ENCODE measurements around the gene TMCO6. TPM values are rescaled to one million over a fixed set of nuclear protein-coding genes. Genes with fewer than 3 reads are reported as not detected.
A peak's percentile ranks its signal among the peaks of the same experiment; 100 is the strongest.
"Not testable (repeated sequence)": the region's sequence is repeated elsewhere in the genome, so short reads cannot be mapped to it uniquely, and the experiment has no call there.

Gene TMCO6
- total RNA-seq, 1 donor from 2014 or later = 6.5 TPM

GRCh38 chr5:140631036-140631417 is 8.2 kb upstream of the TMCO6 start:
- DNase-seq = no peak

DNA sequence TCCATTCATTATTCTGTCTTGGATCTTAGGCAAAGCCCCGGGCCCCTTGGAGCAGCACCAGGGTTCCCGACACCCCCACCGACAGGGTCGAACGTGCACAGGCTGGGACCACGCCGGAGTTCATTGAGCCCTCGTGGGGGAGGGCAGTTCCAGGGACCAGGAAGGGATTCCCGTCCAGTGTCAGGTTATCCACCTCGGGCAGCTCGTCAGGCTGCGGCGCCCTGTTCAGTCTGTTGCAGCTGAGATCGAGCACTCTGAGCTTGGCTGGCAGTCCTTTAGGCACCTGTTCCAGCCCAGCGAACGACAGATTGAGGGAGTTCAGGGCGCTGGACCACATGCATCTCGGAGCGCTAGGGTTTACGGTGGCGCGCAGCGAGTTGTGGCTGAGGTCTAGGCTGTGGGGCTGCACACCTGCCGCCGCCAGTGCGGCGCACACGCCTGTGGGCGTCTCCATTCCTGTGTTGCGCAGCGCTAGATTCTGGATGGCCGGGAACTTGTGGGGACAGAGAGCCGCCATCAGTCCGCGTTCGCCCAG is 7.4 kb upstream of the TMCO6 start:
- DNase-seq = no peak

- no peak for DNase-seq
Observed at GRCh38 chr5:140632366-140633020, 6.8 kb upstream of the TMCO6 start.

DNA sequence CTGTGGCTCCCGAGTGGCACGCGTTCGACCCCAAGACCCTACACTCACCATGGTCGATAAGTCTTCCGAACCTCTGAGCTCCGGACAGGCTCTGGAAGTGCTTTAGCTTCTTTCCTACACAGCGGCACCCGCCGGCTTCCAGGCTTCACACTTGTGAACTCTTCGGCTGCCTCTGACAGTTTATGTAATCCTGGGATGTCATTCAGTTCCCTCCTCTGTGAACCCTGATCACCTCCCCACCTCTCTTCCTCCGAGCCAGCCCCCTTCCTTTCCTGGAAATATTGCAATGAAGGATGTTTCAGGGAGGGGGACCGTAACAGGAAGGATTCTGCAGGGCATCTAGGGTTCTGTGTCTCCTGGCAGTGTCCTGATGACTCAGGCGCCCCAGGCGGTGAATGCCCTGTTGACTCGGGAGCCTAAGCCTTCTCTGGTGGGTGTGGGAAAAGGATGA is 6.2 kb upstream of the TMCO6 start, which contains the start of gene CD14:
CD14 (minus strand) TSS at position 155 of the 451 bp plus-strand sequence; CDS start at position 51, 104 bp downstream.
- DNase-seq = no peak

DNA sequence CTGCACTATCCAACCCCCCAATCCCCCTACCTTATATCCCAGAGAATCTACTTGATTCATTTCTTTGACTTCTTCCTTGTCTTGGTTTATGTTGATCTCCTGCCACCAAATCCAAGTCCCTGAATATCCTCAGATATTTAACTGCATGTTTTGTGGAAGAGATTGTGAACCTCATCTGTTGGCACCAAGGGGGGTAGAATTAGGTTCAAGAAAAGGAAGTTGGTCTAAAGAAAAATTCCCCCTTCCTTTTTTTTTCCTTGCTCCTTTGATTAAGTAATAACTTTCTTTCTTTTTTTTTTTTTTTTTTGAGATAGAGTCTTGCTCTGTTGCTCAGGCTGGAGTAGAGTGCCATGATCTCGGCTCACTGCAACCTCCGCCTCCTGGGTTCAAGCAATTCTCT is 5.8 kb upstream of the TMCO6 start:
- DNase-seq = no peak

DNA sequence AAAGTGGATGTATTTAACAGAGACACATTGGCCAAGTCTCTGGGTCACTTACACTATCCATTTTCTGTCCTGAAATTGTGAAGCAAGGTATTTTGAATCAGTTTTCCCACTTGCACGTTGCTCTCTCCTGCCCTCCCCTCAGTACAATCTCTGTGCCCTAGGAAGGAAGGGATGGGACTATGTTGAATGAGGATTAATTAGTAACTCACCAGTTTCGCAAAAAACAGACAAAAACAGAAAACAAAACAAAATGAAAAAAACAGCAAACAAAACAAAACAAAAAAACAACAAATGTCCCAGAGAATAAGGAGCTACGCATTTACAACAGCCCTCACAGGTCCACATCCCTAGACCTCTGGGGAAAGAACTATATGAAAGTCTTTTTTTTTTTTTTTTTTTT is 5.1 kb upstream of the TMCO6 start:
- no peak for DNase-seq

DNA sequence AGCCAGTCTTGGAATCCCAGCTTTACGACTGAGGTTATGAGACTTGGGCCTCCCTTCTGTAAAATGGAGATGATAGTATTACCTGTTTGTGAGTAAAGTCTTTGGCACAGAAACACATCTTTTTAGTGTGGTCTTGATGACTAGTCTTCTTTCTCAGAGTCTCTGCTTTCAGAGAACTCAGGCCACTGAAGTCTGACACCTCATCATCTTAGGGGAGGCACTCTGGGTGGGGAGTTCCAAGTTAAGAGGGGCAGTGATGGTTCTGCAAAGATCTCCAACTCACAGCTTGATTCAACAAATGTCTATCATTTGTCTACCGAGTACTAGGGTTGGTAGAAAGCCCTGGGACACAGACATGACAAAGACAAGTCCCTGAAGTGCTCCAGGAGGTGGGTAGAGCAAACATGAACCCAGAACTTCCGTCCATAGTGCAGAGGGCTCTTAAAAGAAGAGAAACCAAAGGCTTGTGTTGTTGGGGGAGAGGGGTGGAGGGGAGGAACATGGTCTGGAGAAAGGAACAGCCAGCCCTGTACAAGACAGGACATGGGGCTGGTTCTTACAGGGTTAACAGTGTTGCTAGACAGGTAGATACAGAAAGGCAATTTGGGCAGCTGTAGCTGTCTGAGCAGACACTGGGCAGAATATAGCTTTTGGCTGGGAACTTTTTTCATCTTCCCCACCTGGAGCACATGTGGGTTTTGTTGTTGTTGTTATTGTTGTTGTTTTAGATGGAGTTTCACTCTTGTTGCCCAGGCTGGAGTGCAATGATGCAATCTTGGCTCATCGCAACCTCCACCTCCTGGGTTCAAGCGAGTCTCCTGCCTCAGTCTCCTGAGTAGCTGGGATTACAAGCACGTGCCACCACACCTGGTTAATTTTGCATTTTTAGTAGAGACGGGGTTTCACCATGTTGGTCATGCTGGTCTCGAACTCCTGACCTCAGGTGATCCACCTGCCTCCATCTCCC is 3.7 kb upstream of the TMCO6 start:
- no peak for DNase-seq

DNA sequence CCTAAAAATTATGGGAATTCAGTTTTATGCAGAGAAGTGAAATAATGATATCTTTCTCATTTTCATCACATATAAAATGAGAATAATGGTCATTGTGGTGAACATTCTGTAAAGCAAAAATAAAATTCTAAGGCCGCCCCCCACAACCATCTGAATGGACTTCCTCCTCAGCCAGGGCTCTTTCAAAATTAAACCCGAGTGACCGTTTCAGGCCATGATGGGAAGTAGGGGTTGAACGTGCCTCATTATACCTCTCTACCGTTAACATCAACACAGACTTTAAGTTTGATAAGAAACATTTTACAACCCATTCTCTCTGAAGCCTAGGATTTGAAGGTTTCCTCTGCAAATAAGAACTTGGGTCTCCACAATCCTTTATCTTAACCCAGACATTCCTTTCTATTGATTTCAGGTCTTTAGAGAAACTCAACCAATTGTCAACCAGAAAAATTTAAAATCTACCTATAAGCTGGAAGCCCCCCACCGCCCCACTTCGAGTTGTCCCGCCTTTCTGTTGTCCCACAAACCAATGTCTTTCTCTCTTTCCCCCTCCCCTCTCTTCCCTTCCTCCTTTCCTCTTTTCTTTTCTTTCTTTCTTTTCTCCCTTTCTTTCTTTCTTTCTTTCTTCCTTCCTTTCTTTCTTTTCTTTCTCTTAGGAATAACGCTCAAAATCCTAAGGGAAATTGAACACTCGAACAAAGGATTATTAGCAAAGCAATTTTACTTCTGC is 1.7 kb upstream of the TMCO6 start:
- no peak for DNase-seq

DNA sequence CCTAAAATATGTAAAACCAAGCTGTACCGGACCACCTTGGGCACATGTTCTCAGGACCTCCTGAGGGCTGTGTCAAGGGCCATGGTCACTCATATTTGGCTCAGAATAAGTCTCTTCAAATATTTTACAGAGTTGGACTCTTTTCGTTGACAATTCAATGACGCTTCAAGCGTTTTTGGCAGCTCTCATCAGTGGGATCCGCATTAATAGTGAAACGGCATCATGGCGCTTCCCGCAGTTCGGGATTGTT is 428 bp upstream of the TMCO6 start:
- not testable (repeated sequence) for DNase-seq

DNA sequence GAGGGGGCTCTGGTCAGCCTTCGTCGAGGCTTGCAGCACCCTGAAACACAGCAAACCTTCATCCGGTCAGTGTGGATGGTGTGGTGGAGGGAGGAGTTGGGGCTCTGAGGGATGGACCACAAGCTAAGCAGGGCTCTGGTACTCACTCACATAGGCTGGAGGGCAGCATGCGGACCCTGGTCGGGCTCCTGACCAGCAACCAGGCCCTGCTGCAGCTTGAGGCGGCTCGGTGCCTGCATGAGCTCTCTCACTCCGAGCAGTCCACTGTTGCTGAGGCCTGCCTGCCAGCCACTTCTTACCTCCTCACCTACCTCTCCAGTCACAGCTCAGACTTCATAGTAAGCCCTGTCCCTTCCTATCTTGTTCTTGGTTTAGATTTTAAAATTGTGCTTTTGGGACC is 2.5 kb downstream of the TMCO6 start:
- no peak for DNase-seq

GRCh38 chr5:140642718-140643117 is 3.5 kb downstream of the TMCO6 start:
- no peak for DNase-seq

GRCh38 chr5:140647042-140647419 is 7.8 kb downstream of the TMCO6 start:
- DNase-seq = no peak

DNA sequence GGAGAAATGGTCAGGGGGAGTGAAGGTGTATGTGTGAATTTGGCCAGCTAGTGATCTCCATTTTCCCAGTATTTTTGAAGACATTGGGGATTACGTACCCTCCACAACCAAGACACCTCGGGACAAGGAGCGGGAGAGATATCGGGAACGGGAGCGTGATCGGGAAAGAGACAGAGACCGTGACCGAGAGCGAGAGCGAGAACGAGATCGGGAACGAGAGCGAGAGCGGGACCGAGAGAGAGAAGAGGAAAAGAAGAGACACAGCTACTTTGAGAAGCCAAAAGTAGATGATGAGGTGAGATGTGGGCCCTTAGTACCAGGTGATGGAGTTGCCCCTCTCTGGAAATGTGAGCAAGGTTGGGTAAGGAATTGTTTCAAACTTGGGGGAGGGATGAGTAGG is 19.6 kb downstream of the TMCO6 start:
- no peak for DNase-seq

GRCh38 chr5:140660371-140660770 is 21.1 kb downstream of the TMCO6 start:
- DNase-seq = not testable (repeated sequence)

DNA sequence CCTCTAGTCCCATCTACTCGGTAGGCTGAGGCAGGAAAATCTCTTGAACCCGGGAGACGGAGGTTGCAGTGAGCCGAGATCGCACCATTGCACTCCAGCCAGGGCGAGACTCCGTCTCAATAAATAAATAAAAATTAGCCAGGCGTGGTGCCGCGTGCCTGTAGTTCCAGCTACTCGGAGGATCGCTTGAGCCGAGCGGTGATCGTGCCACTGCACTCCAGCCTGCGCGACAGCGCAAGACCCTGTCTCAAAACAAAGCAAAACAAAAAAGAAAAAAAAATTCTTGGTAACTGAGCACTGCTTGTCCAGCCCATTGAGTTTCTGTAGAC is 24.7 kb downstream of the TMCO6 start:
- DNase-seq = no peak

DNA sequence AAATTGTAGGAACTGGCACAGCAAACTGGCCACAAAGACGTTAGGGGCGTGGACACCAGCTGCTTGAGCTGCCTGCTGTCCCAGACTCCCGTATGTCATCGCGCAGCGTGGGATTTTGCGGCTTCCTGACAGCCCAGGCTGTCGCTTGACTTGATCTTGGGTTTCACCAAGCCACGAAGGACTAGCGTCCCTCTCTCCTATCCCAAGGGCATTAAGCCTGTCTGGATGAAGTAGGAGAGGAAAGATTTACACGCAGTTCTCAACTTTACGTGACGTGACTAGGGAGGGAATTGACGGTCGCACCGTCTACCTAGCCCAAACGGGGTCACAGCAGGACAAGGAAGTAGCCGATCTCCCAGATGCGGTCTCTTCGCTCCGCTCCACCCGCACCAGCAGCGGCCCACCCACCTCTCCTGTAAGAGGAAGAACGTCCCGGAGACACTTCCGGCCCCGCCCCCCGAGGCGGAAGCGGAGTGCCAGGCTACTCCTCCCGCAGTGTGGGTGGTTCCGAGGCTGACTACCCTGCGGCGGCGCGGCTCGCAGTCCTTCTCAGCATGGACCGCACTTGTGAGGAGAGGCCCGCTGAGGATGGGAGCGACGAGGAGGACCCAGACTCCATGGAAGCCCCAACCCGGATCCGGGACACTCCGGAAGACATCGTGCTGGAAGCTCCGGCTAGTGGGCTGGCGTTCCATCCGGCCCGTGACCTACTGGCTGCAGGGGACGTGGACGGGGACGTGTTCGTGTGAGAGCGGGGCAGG is 25.3 kb downstream of the TMCO6 start, which contains the start of gene WDR55:
WDR55 (plus strand) TSS at position 546 of the 761 bp plus-strand sequence; CDS start at position 555, 9 bp downstream.
- peak; percentile 89 for DNase-seq

GRCh38 chr5:140671035-140671434 is 31.8 kb downstream of the TMCO6 start:
- DNase-seq = not testable (repeated sequence)

DNA sequence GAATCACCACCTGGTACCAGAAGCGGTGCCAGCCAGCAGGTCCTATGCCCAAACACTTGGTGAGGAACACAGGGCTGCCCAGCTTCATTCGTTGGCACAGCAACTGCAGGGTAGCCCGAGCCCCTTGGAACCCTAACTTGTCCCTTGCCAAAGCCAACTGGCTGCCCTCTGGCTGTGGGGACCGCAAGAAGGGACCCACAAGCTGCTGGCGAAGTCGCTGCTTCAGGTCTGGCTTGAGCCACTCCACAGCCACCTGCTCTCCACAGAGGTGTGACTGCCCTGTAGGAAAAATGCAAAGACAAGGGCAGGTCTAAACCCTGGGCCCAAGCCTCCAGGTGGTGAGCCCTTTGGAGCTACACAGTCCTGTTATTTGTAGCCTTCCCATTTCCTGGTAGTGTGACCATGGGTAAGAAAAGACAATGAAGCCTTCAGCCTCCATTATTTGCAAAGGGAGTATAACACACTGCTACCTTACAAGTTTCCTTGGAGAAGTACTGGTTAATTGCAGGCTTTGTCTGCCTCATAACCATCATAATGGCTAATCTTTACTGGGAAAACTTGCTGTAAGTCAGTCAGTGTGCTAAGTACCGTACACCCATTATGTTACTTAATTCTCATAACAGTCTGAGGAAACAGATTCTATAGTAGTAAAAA is 32.3 kb downstream of the TMCO6 start:
- no peak for DNase-seq

DNA sequence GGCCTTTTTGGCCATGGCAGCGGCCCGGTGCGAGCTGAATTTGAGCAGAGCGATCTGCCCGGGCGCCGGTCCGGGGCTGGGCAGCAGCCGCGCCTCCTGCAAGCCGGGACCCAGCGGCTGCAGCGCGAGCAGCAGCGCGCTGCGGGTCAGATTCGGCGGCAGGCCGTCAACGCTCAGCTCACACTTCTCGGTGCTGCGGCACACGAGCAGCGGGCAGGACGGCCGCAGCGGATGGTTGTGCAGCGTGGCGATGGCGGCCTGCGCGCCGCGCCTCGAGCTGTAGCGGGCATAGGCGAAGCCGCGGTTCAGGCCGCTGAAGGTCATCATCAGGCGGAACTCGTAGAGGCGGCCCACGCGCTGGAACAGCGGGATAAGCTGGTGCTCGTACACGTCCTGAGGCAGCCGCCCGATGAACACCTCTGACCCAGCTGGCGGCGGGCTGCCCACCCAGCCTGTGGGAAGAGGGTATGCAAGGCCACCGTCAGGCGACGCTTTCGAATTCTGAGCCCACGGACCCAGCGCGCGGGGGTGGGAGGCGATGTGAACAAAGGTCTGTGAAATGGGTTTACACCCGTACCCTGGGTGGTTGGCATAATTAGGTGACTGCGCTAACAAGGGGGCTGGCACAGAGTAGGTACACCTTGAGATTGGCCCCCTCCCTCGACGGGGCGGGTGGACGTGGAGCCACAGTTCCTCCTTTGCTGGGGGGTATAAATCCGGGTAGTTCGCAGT is 33.4 kb downstream of the TMCO6 start:
- no peak for DNase-seq

DNA sequence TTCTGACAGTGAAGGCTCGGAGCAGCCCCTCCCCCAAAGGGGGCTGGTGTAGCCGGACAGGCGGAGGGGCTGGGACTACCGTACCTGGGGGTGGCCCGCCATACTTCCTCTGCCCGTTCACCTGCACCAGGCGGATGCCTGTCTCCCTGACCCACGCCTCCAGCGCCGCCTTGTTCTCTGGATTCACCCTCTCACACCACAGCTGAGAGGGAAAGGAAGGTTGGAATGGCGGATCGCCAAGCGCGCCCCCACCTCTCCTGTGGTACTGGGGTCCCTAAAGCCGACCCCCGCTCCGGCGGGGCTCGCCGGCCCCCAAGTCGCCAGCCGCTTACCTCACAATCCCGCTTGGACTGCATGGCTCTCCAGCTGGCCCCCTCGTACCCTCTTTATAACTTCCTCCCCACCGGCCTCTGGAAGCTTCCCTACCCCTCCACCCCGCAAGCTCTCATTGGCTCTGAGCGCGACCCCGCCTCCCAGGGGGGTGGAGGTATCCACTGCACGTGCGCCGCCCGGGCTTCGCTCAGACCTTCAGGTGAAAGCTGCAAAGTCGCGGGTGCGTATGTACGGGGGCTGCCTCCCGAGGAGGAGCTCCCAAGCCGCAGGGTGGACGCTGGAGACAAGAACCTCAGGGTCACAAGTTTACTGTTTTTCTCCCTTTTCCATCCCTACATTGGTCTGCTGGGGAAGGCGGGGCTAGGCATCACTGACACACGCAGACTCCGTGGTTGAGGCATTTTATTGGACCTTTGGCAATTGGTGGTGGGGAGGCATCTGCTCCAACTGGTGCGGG is 34.1 kb downstream of the TMCO6 start, which contains the start of gene DND1:
DND1 (minus strand) TSS at position 390 of the 790 bp plus-strand sequence; CDS start at position 356, 34 bp downstream.
- no peak for DNase-seq

Data from skin of body (tissue), 2 donors.